22Rv1 (cell line): ENCODE data around the gene CDO1.
A peak's percentile ranks its signal among the peaks of the same experiment; 100 is the strongest.

Experiments used
- H3K27ac ChIP-seq: fragments of 450-650 bp; 2 replicates; pipeline ENCODE4 v1.5.1; 2017
- CTCF ChIP-seq: fragments of 450-650 bp; IDR thresholded peaks from 2 replicates; pipeline ENCODE4 v1.5.1; 2017; ENCODE audit warnings: mild to moderate bottlenecking
- ZFX ChIP-seq: fragments of 450-650 bp; IDR thresholded peaks from 2 replicates; pipeline ENCODE4 v1.6.1; 2017; ENCODE audit warnings: antibody characterized with exemption, borderline replicate concordance

The CDO1 gene

GRCh38 chr5:115850744-115851416 lies 34.4 kb upstream of the CDO1 start:
- TF ChIP-seq CTCF (no peak), ZFX (no peak)
- H3K27ac ChIP-seq = peak overlapping the region; percentile 65

- 0 out of 2 replicates have a peak overlapping the region, but pooled peaks have one; percentile 65 for H3K27ac ChIP-seq
- TF ChIP-seq CTCF (no peak), ZFX (no peak)
Measured at GRCh38 chr5:115849258-115849798, 32.9 kb upstream of the CDO1 start.

- H3K27ac ChIP-seq = no peak overlapping the region
Measured at GRCh38 chr5:115847290-115847689, 30.8 kb upstream of the CDO1 start.

GRCh38 chr5:115844321-115844817 lies 27.9 kb upstream of the CDO1 start:
- no peak overlapping the region for H3K27ac ChIP-seq
- TF ChIP-seq CTCF = no peak
- no peak for TF ChIP-seq ZFX

More at GRCh38 chr5:115847290-115847689, 30.8 kb upstream of the CDO1 start:
- no peak for TF ChIP-seq ZFX
- no peak for TF ChIP-seq CTCF

- no peak overlapping the region for H3K27ac ChIP-seq
- TF ChIP-seq CTCF (no peak), ZFX (no peak)
Measured at GRCh38 chr5:115843444-115844130, 27.1 kb upstream of the CDO1 start.

- TF ChIP-seq ZFX = no peak
- TF ChIP-seq CTCF = no peak
- peak overlapping the region; percentile 76 for H3K27ac ChIP-seq
Measured at GRCh38 chr5:115842952-115843351, 26.5 kb upstream of the CDO1 start.
